IMR-90 (cell line): Measurements from ENCODE around the gene L3MBTL2. TPM values are rescaled to one million over a fixed set of nuclear protein-coding genes. Genes with fewer than 3 reads are reported as not detected.

Experiments
- ATAC-seq: fragments of 200-7000 bp; cut with Tn5 transposase; 2 replicates; pipeline ENCODE4 v1.9.1; 2020; ENCODE audit warnings: low read depth, mild to moderate bottlenecking, moderate library complexity
- BruUV-seq: library from RNA; stranded (reverse); fragments of 400-500 nt; replicated peaks from 2 replicates; lab custom pipeline; 2021; lab: Mats Ljungman, UMichigan
- CTCF ChIA-PET: fragments of 300-600 bp; formaldehyde crosslinking; extraction: SDS; loops from one replicate; lab custom pipeline; 2021; ENCODE audit warnings: antibody characterized with exemption; lab: Yijun Ruan, JAX
- POLR2A ChIA-PET: fragments of 300-600 bp; sonication (Branson Sonifier 250); formaldehyde crosslinking; loops from one replicate; lab custom pipeline; 2022; ENCODE audit warnings: antibody characterized with exemption; ENCODE audit not compliant: unreplicated experiment; lab: Charles Lee
- DNase-seq: peaks from one replicate; pipeline ENCODE4 v3.0.0; 2013
- H2AFZ ChIP-seq: replicated peaks from 2 replicates; pipeline ENCODE3; 2013; ENCODE audit warnings: low read length, mild to moderate bottlenecking; ENCODE audit not compliant: poor library complexity
- H2AK5ac ChIP-seq: 2 replicates; pipeline ENCODE4 v1.6.1; 2013; ENCODE audit warnings: low read depth, low read length, inconsistent platforms
- H2AK9ac ChIP-seq: replicated peaks from 2 replicates; pipeline ENCODE3; 2013; ENCODE audit warnings: mild to moderate bottlenecking, low read depth, low read length, moderate library complexity; ENCODE audit not compliant: poor library complexity
- H2BK120ac ChIP-seq: 2 replicates; pipeline ENCODE4 v1.6.1; 2013; ENCODE audit warnings: low read depth, low read length, inconsistent platforms
- H2BK15ac ChIP-seq: 3 replicates; pipeline ENCODE4 v1.6.1; 2013; ENCODE audit warnings: low read depth, low read length, inconsistent platforms
- H2BK20ac ChIP-seq: 2 replicates; pipeline ENCODE4 v1.6.1; 2013; ENCODE audit warnings: low read depth, mild to moderate bottlenecking, inconsistent platforms, low read length, moderate library complexity
- H2BK5ac ChIP-seq: 2 replicates; pipeline ENCODE4 v1.6.1; 2013; ENCODE audit warnings: mild to moderate bottlenecking, low read depth, low read length, inconsistent platforms; ENCODE audit not compliant: poor library complexity, severe bottlenecking
- H3K14ac ChIP-seq: replicated peaks from 2 replicates; pipeline ENCODE4 v1.6.1; 2013; ENCODE audit warnings: low read depth, low read length, inconsistent platforms
- H3K18ac ChIP-seq: 2 replicates; pipeline ENCODE4 v1.6.1; 2013; ENCODE audit warnings: low read depth, low read length, control low read depth
- H3K23ac ChIP-seq: 2 replicates; pipeline ENCODE4 v1.6.1; 2013; ENCODE audit warnings: low read depth, low read length, inconsistent platforms
- H3K27ac ChIP-seq: 2 replicates; pipeline ENCODE4 v1.5.1; 2013; ENCODE audit warnings: mild to moderate bottlenecking, control low read depth, low read length; ENCODE audit not compliant: insufficient read depth
- H3K27me3 ChIP-seq: 2 replicates; pipeline ENCODE4 v1.6.1; 2013; ENCODE audit warnings: low read length; ENCODE audit not compliant: control insufficient read depth, insufficient read depth
- H3K36me3 ChIP-seq: 2 replicates; pipeline ENCODE4 v1.6.1; 2013; ENCODE audit warnings: low read length, mixed read lengths; ENCODE audit not compliant: control insufficient read depth, insufficient read depth
- H3K4ac ChIP-seq: 2 replicates; pipeline ENCODE4 v1.6.1; 2013; ENCODE audit warnings: low read depth, low read length, inconsistent platforms
- H3K4me1 ChIP-seq: 2 replicates; pipeline ENCODE4 v1.6.1; 2013; ENCODE audit warnings: low read length, mixed read lengths; ENCODE audit not compliant: control insufficient read depth, insufficient read depth
- H3K4me2 ChIP-seq: 2 replicates; pipeline ENCODE4 v1.6.1; 2013; ENCODE audit warnings: low read depth, mild to moderate bottlenecking, control low read depth, low read length, moderate library complexity
- H3K4me3 ChIP-seq: 2 replicates; pipeline ENCODE4 v1.5.1; 2013; ENCODE audit warnings: low read depth, mild to moderate bottlenecking, control low read depth, low read length, moderate library complexity; ENCODE audit not compliant: insufficient read depth
- H3K56ac ChIP-seq: 2 replicates; pipeline ENCODE4 v1.6.1; 2013; ENCODE audit warnings: low read length, inconsistent platforms; ENCODE audit not compliant: insufficient read depth; ENCODE audit errors: extremely low read depth
- H3K79me1 ChIP-seq, 2 experiments: 2 replicates each; pipeline ENCODE4 v1.6.1; 2013; ENCODE audit warnings: low read length in 2 of 2, inconsistent platforms in 1 of 2, low read depth in 1 of 2
- H3K9ac ChIP-seq: 2 replicates; pipeline ENCODE4 v1.6.1; 2013; ENCODE audit warnings: low read depth, low read length, control low read depth
- H3K9me1 ChIP-seq: 2 replicates; pipeline ENCODE4 v1.6.1; 2013; ENCODE audit warnings: low read length, inconsistent platforms; ENCODE audit not compliant: insufficient read depth
- H3K9me3 ChIP-seq: 2 replicates; pipeline ENCODE4 v1.6.1; 2013; ENCODE audit warnings: low read length; ENCODE audit not compliant: control insufficient read depth, insufficient read depth
- H4K20me1 ChIP-seq: 2 replicates; pipeline ENCODE4 v1.6.1; 2013; ENCODE audit warnings: low read length, inconsistent platforms; ENCODE audit not compliant: insufficient read depth
- H4K5ac ChIP-seq: 2 replicates; pipeline ENCODE4 v1.6.1; 2013; ENCODE audit warnings: mild to moderate bottlenecking, low read depth, low read length, control low read depth
- H4K8ac ChIP-seq, 2 experiments: 2 replicates each; pipeline ENCODE4 v1.6.1; 2013; ENCODE audit warnings: low read depth in 2 of 2, low read length in 2 of 2, control low read depth in 1 of 2, inconsistent platforms in 1 of 2
- H4K91ac ChIP-seq: 2 replicates; pipeline ENCODE4 v1.6.1; 2013; ENCODE audit warnings: low read depth, low read length, inconsistent platforms; ENCODE audit not compliant: insufficient read depth
- BHLHE40 ChIP-seq: fragments of 150-350 bp; IDR thresholded peaks from 2 replicates; pipeline ENCODE4 v1.6.1; 2016; ENCODE audit warnings: mild to moderate bottlenecking, low read depth, low read length
- CEBPB ChIP-seq: IDR thresholded peaks from 2 replicates; pipeline ENCODE4 v1.6.1; 2012; ENCODE audit warnings: low read depth, low read length, improper control_type of control experiment
- CHD1 ChIP-seq: IDR thresholded peaks from 2 replicates; pipeline ENCODE4 v1.6.1; 2012; ENCODE audit warnings: low read depth, low read length, improper control_type of control experiment
- CTCF ChIP-seq: conservative IDR thresholded peaks from 2 replicates; pipeline ENCODE4 v1.5.1; 2012; ENCODE audit warnings: mild to moderate bottlenecking, low read depth, low read length, improper control_type of control experiment
- FOS ChIP-seq: fragments of 150-350 bp; IDR thresholded peaks from 2 replicates; pipeline ENCODE4 v1.6.1; 2016; ENCODE audit warnings: low read depth, low read length
- MAFK ChIP-seq: IDR thresholded peaks from 2 replicates; pipeline ENCODE4 v1.6.1; 2012; ENCODE audit warnings: low read depth, low read length, improper control_type of control experiment
- MAZ ChIP-seq: IDR thresholded peaks from 2 replicates; pipeline ENCODE4 v1.6.1; 2012; ENCODE audit warnings: low read depth, mild to moderate bottlenecking, low read length, improper control_type of control experiment, moderate library complexity, borderline replicate concordance
- MXI1 ChIP-seq: IDR thresholded peaks from 2 replicates; pipeline ENCODE4 v1.6.1; 2012; ENCODE audit warnings: low read depth, mild to moderate bottlenecking, low read length, moderate library complexity, borderline replicate concordance
- NFE2L2 ChIP-seq: fragments of 150-350 bp; IDR thresholded peaks from 2 replicates; pipeline ENCODE4 v1.6.1; 2016; ENCODE audit warnings: low read depth, mild to moderate bottlenecking, low read length
- POLR2A ChIP-seq: IDR thresholded peaks from 2 replicates; pipeline ENCODE4 v1.6.1; 2012; ENCODE audit warnings: mild to moderate bottlenecking, low read depth, low read length
- RAD21 ChIP-seq: IDR thresholded peaks from 2 replicates; pipeline ENCODE4 v1.6.1; 2012; ENCODE audit warnings: low read length, improper control_type of control experiment
- RCOR1 ChIP-seq: IDR thresholded peaks from 2 replicates; pipeline ENCODE4 v1.6.1; 2012; ENCODE audit warnings: mild to moderate bottlenecking, low read length, improper control_type of control experiment; ENCODE audit not compliant: insufficient replicate concordance
- RFX5 ChIP-seq: IDR thresholded peaks from 2 replicates; pipeline ENCODE4 v1.8.0; 2012; ENCODE audit warnings: low read depth, mild to moderate bottlenecking, low read length, moderate library complexity
- SMC3 ChIP-seq: fragments of 150-350 bp; IDR thresholded peaks from 2 replicates; pipeline ENCODE4 v1.6.1; 2016; ENCODE audit warnings: low read depth, mild to moderate bottlenecking, antibody characterized with exemption, low read length, moderate library complexity
- WGBS, 2 experiments: methylation state at CpG; one replicate each; pipeline versions ENCODE4 v1.1.5 to v1.1.7; 2013; ENCODE audit warnings: missing lambda C conversion rate in 2 of 2; ENCODE audit not compliant: insufficient read length in 1 of 2; ENCODE audit errors: extremely low coverage in 2 of 2; 5-methylcytosine and 5-hydroxymethylcytosine counted together
- dilution Hi-C: fragments of 300-500 bp; cut with HindIII; formaldehyde crosslinking; loops from one replicate; pipeline ENCODE4 v1.14.3; 2018; ENCODE audit warnings: low sequenced_read_pairs; ENCODE audit not compliant: unreplicated experiment
- in situ Hi-C: fragments of 300-500 bp; cut with MboI; formaldehyde crosslinking; loops from 3 replicates; pipeline ENCODE4 v1.14.3; 2019; ENCODE audit warnings: low sequenced_read_pairs, inconsistent platforms, mixed read lengths
- intact Hi-C: fragments of 100-400 bp; cut with micrococcal nuclease; formaldehyde crosslinking; loops from 2 replicates; pipeline ENCODE4 v1.10.0; 2022
- polyA plus RNA-seq, 3 experiments: library from polyadenylated mRNA; depleted of rRNA; stranded (reverse); fragments of >200 nt; gene quantifications; 2 replicates each; pipeline ENCODE4 v1.2.3, GENCODE V29; 2012; ENCODE audit warnings: low replicate concordance in 1 of 3
- total RNA-seq: library from RNA; depleted of rRNA; stranded (reverse); fragments of >200 nt; gene quantifications from 2 replicates; pipeline ENCODE4 v1.2.3, GENCODE V29; 2012
- TF ChIP-seq, protein P1 (sequence below): fragments of 150-350 bp; IDR thresholded peaks from 2 replicates; pipeline ENCODE4 v1.6.1; 2017; ENCODE audit warnings: mild to moderate bottlenecking, antibody characterized with exemption, low read length, low read depth
- TF ChIP-seq, protein P2 (sequence below): fragments of 150-350 bp; IDR thresholded peaks from 2 replicates; pipeline ENCODE4 v1.6.1; 2016; ENCODE audit warnings: low read depth, mild to moderate bottlenecking, low read length, moderate library complexity, borderline replicate concordance

Gene L3MBTL2
- total and polyA plus RNA-seq, 2 of the 4 experiments (the other 2 are of a cell fraction) = 20.6 to 25.1 TPM

DNA sequence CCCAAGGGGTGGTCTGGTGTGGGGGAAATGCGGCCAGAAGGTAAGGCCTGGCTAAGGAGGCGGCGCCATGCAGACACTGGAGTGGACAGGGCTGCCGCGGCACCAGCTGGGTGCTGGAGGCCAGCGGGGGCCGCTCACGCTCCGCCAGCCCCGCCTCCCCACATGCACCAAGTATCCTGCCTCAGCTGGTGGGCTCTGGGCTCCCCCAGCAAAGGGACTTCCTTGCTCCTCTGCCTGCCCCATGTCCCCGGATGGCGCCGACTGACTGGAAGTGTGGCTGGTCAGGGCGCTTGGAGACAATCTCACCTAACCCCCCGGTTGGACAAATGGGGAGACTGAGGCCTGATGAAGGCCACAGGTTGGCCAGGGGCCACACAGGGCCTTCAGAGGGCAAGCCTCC lies 43.2 kb downstream of the L3MBTL2 start:
- Histone ChIP-seq H3K14ac (no peak overlapping the region), H4K8ac (no peak overlapping the region), H2AK9ac (no peak overlapping the region), H3K9me3 (no peaks in the 10 kb centered on the region), H3K36me3 (peaks cover 76% of the 10 kb centered on the region), H3K79me1 (peaks cover 18 to 52% of the 10 kb centered on the region in 2 experiments), H2BK20ac (no peak overlapping the region), H3K18ac (no peak overlapping the region), H3K56ac (no peak overlapping the region), H3K27me3 (no peaks in the 10 kb centered on the region), H3K4ac (no peak overlapping the region), H3K4me3 (no peak overlapping the region), H2BK5ac (no peak overlapping the region), H4K5ac (no peak overlapping the region), H2BK120ac (no peak overlapping the region), H3K4me1 (peaks cover 2% of the 10 kb centered on the region; the same call in 1 of the 2 replicates), H2AFZ (no peak overlapping the region), H4K20me1 (peaks cover 16% of the 10 kb centered on the region), H4K91ac (no peak overlapping the region), H3K23ac (no peak overlapping the region), H2BK15ac (no peak overlapping the region), H3K9ac (no peak overlapping the region), H3K27ac (no peak overlapping the region), H3K9me1 (peaks cover 4% of the 10 kb centered on the region), H2AK5ac (no peak overlapping the region), H3K4me2 (no peak overlapping the region)
- no peak for TF ChIP-seq POLR2A
- TF ChIP-seq BHLHE40 = no peak
- TF ChIP-seq CEBPB = no peak
- no peak for TF ChIP-seq FOS
- TF ChIP-seq MAFK = no peak
- no peak for TF ChIP-seq MXI1
- TF ChIP-seq MAZ = no peak
- TF ChIP-seq, protein P1, sequence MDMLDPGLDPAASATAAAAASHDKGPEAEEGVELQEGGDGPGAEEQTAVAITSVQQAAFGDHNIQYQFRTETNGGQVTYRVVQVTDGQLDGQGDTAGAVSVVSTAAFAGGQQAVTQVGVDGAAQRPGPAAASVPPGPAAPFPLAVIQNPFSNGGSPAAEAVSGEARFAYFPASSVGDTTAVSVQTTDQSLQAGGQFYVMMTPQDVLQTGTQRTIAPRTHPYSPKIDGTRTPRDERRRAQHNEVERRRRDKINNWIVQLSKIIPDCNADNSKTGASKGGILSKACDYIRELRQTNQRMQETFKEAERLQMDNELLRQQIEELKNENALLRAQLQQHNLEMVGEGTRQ = no peak
- TF ChIP-seq RCOR1 = no peak
- TF ChIP-seq NFE2L2 = no peak
- TF ChIP-seq SMC3 = no peak
- TF ChIP-seq RAD21 = no peak
- no peak for TF ChIP-seq CHD1
- TF ChIP-seq, protein P2, sequence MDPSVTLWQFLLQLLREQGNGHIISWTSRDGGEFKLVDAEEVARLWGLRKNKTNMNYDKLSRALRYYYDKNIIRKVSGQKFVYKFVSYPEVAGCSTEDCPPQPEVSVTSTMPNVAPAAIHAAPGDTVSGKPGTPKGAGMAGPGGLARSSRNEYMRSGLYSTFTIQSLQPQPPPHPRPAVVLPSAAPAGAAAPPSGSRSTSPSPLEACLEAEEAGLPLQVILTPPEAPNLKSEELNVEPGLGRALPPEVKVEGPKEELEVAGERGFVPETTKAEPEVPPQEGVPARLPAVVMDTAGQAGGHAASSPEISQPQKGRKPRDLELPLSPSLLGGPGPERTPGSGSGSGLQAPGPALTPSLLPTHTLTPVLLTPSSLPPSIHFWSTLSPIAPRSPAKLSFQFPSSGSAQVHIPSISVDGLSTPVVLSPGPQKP = no peak
- TF ChIP-seq RFX5 = no peak
- TF ChIP-seq CTCF = no peak
- dilution Hi-C loops = no loop called here
- ChIA-PET POLR2A (no interaction called here), CTCF (no interaction called here)
- BruUV-seq = no TSS peak
- no peak for DNase-seq
- 100% methylated on average over 3 of the region's 15 CpGs; no CpG with 5 or more reads in 1 of the 2 experiments for WGBS, 2 experiments
- intact Hi-C loops = no loop called here
- in situ Hi-C loops = no loop called here
- no peak for ATAC-seq
